HG02981 (cell line): Measurements from ENCODE around the gene ZDHHC17.
A peak's percentile ranks its signal among the peaks of the same experiment; 100 is the strongest.
"Not testable (repeated sequence)": the region's sequence is repeated elsewhere in the genome, so short reads cannot be mapped to it uniquely, and the experiment has no call there.

Experiments
- ATAC-seq: cut with Tn5 transposase; IDR thresholded peaks from one replicate; pipeline ENCODE4 v1.9.1; 2021; ENCODE audit warnings: mild to moderate bottlenecking, moderate library complexity; ENCODE audit not compliant: unreplicated experiment

The ZDHHC17 gene

GRCh38 chr12:76766161-76766560 lies 2.2 kb downstream of the ZDHHC17 start:
- ATAC-seq, result no peak

- no peak for ATAC-seq
These were observed 4.7 kb downstream of the ZDHHC17 start for GRCh38 chr12:76768576-76768975.

- ATAC-seq, result peak; percentile 100
These were observed 13.9 kb downstream of the ZDHHC17 start for GRCh38 chr12:76777765-76778216.

GRCh38 chr12:76778364-76778763 lies 14.4 kb downstream of the ZDHHC17 start:
- no peak for ATAC-seq

- not testable (repeated sequence) for ATAC-seq
These were observed 15.4 kb downstream of the ZDHHC17 start for GRCh38 chr12:76779310-76779709.

GRCh38 chr12:76781321-76781720 lies 17.4 kb downstream of the ZDHHC17 start:
- ATAC-seq, result no peak

GRCh38 chr12:76782526-76782925 lies 18.6 kb downstream of the ZDHHC17 start:
- no peak for ATAC-seq

- no peak for ATAC-seq
These were observed 20.7 kb downstream of the ZDHHC17 start for GRCh38 chr12:76784600-76785051.

GRCh38 chr12:76785407-76785806 lies 21.5 kb downstream of the ZDHHC17 start:
- ATAC-seq, result no peak

GRCh38 chr12:76786986-76787385 lies 23.1 kb downstream of the ZDHHC17 start:
- ATAC-seq, result no peak

GRCh38 chr12:76787689-76788088 lies 23.8 kb downstream of the ZDHHC17 start:
- no peak for ATAC-seq

GRCh38 chr12:76789335-76790050 lies 25.6 kb downstream of the ZDHHC17 start:
- ATAC-seq, result no peak

- no peak for ATAC-seq
These were observed 26.9 kb downstream of the ZDHHC17 start for GRCh38 chr12:76790564-76791552.

GRCh38 chr12:76792828-76793227 lies 28.9 kb downstream of the ZDHHC17 start:
- no peak for ATAC-seq

GRCh38 chr12:76798864-76799263 lies 34.9 kb downstream of the ZDHHC17 start:
- ATAC-seq, result no peak

- ATAC-seq, result no peak
These were observed 35.4 kb downstream of the ZDHHC17 start for GRCh38 chr12:76799362-76799761.

- no peak for ATAC-seq
These were observed 38.1 kb downstream of the ZDHHC17 start for GRCh38 chr12:76802060-76802459.

GRCh38 chr12:76804435-76804976 lies 40.6 kb downstream of the ZDHHC17 start:
- no peak for ATAC-seq

- ATAC-seq, result no peak
These were observed 46.9 kb downstream of the ZDHHC17 start for GRCh38 chr12:76810671-76811419.

- ATAC-seq, result no peak
These were observed 48.1 kb downstream of the ZDHHC17 start for GRCh38 chr12:76811976-76812375.

- no peak for ATAC-seq
These were observed 49.4 kb downstream of the ZDHHC17 start for GRCh38 chr12:76813265-76813664.
